ENCODE data around the gene SELPLG. TPM values are rescaled to one million over a fixed set of nuclear protein-coding genes. Genes with fewer than 3 reads are reported as not detected.
A peak's percentile ranks its signal among the peaks of the same experiment; 100 is the strongest.

The SELPLG gene
- total and polyA plus RNA-seq, 2 donors (not counting 1 experiment from before 2014, with no cell fraction given): 6.1 to 8.0 TPM

DNA sequence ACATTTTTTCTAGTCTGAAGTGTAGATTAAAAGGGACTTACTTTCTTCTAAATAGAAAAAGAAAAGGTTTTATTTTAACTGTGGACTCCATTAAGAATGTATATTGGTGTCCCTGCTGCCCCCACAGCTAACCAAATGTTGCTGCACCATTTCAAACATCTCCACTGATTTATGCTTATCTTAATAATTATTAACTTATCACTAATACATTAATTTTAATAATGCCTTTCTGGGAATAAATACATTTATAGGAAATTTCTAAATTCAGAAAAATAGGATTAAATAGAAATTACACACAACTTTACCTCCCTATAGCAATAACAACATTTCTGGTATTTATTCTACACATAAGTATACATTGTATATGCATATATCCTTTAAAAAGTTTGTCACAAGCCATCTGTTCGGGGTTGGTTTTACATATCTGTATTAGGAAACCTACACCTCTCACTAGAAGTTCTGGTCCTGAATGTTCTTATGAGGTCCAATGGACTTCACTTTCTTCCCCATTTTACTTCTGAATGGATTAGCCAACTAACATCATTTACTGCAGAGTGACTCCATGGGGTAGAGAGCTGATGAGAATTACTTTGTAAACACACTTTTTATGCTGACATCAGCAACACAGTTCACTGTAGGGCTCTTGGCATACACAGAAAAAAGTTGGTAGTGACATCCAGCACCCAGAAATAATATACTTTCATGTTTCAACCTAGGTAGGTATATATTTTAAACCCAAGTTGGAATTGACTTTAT lies 9.4 kb upstream of the SELPLG start:
- Histone ChIP-seq H2AFZ (ENCODE audit: insufficient read depth, low read depth, low read length, poor library complexity, severe bottlenecking) (no peak overlapping the region), H3K4me2 (replicated peaks; ENCODE audit: low read depth, low read length, poor library complexity, severe bottlenecking) (peak overlapping the region; percentile 57), H3K27me3 (replicated peaks in 1 of 4; ENCODE audit: control extremely low read depth in 1 of 4, control insufficient read depth in 3 of 4, insufficient read depth in 4 of 4, low read length in 3 of 4) (no peaks in the 10 kb centered on the region), H3K4me3 (ENCODE audit: control extremely low read depth in 1 of 5, extremely low read depth in 1 of 5, insufficient read depth in 1 of 5, low read depth in 2 of 5, low read length in 4 of 5) (no peak overlapping the region), H3K27ac (ENCODE audit: low read length in 2 of 2) (peak overlapping the region; percentile 78 to 95), H4K20me1 (ENCODE audit: control insufficient read depth, insufficient read depth, low read length, poor library complexity, severe bottlenecking) (peaks cover 8% of the 10 kb centered on the region), H3K4me1 (ENCODE audit: control insufficient read depth in 2 of 2, insufficient read depth in 2 of 2, low read length in 2 of 2) (peaks cover 59 to 64% of the 10 kb centered on the region in 2 donors), H3K36me3 (replicated peaks in 1 of 2; ENCODE audit: control extremely low read depth in 1 of 2, control insufficient read depth in 1 of 2, extremely low read depth in 1 of 2, insufficient read depth in 2 of 2, low read length in 1 of 2) (peaks cover 7 to 50% of the 10 kb centered on the region in 2 experiments), H3K79me2 (ENCODE audit: control insufficient read depth, insufficient read depth, low read length) (peaks cover 17% of the 10 kb centered on the region), H3K9ac (ENCODE audit: low read length) (no peak overlapping the region), H3K9me3 (ENCODE audit: control extremely low read depth in 1 of 3, control insufficient read depth in 2 of 3, insufficient read depth in 1 of 3, low read length in 2 of 3) (no peaks in the 10 kb centered on the region)
- ChIA-PET CTCF (interaction anchor here (1.0 to 17.3 kb wide), 6 partner anchors 10 to 161 kb away, joined by 3 to 431 read pairs (median 22); no protein-coding TSS in a partner anchor), POLR2A (interaction anchor here (0.6 to 14.8 kb wide), 4 partner anchors 13 to 87 kb away, joined by 5 to 133 read pairs (median 7); no protein-coding TSS in a partner anchor)
- ATAC-seq (ENCODE audit: low read depth) (no peak), DNase-seq (no peak)
- WGBS (ENCODE audit: insufficient coverage): no CpG with 5 or more reads among the region's 1 CpG
- H3K9me3 Mint-ChIP-seq (ENCODE audit: insufficient read depth): no peaks in the 10 kb centered on the region
- H3K27me3 Mint-ChIP-seq: no peaks in the 10 kb centered on the region
- intact Hi-C loops (cut with micrococcal nuclease): no loop called here
- TF ChIP-seq CTCF (IDR thresholded peaks at IDR 0.05): no peak
- TF ChIP-seq EZH2 (IDR thresholded peaks at IDR 0.05; ENCODE audit: borderline replicate concordance, insufficient read depth, low read depth, low read length, poor library complexity, severe bottlenecking): no peak
- H3K4me3 Mint-ChIP-seq: peak overlapping the region; percentile 65
- peak overlapping the region; percentile 89 for H3K27ac Mint-ChIP-seq
- H3K4me1 Mint-ChIP-seq: peaks cover 88% of the 10 kb centered on the region
